GM18868 (cell line): ENCODE data around the gene FTO.

ENCODE experiments used
- ATAC-seq: cut with Tn5 transposase; IDR thresholded peaks from one replicate; pipeline ENCODE4 v1.9.1; 2021; ENCODE audit warnings: mild to moderate bottlenecking, moderate library complexity; ENCODE audit not compliant: unreplicated experiment

The FTO gene

GRCh38 chr16:54197758-54198157, 493.8 kb downstream of the FTO start:
- ATAC-seq, result no peak

- no peak for ATAC-seq
These were observed 495.7 kb downstream of the FTO start for GRCh38 chr16:54199487-54200160.

GRCh38 chr16:54200161-54200534, 496.2 kb downstream of the FTO start:
- no peak for ATAC-seq

- no peak for ATAC-seq
These were observed 496.8 kb downstream of the FTO start for GRCh38 chr16:54200720-54201119.

- ATAC-seq, result no peak
These were observed 497.2 kb downstream of the FTO start for GRCh38 chr16:54201200-54201599.
